GM18867 (cell line): Measurements from ENCODE around the gene PLXNB1.
"Not testable (repeated sequence)": the region's sequence is repeated elsewhere in the genome, so short reads cannot be mapped to it uniquely, and the experiment has no call there.

Experiments
- ATAC-seq: cut with Tn5 transposase; IDR thresholded peaks from one replicate; pipeline ENCODE4 v1.9.1; 2021; ENCODE audit warnings: mild to moderate bottlenecking, moderate library complexity; ENCODE audit not compliant: unreplicated experiment

PLXNB1 gene

GRCh38 chr3:48429960-48430707 is at the start of gene PLXNB1:
PLXNB1 (minus strand) TSS chr3:48430086; CDS start chr3:48424611, 5,475 bp downstream.
- ATAC-seq: no peak

GRCh38 chr3:48478626-48479555 is 49.0 kb upstream of the PLXNB1 start:
- ATAC-seq: no peak

GRCh38 chr3:48477959-48478520 is 48.2 kb upstream of the PLXNB1 start:
- ATAC-seq: no peak

- ATAC-seq: no peak
These were observed 46.7 kb upstream of the PLXNB1 start for GRCh38 chr3:48476426-48477053.

- no peak for ATAC-seq
These were observed 45.3 kb upstream of the PLXNB1 start for GRCh38 chr3:48475188-48475587.

- ATAC-seq: no peak
These were observed 44.7 kb upstream of the PLXNB1 start for GRCh38 chr3:48474619-48475018.

- ATAC-seq: not testable (repeated sequence)
These were observed 44.1 kb upstream of the PLXNB1 start for GRCh38 chr3:48474031-48474430.

- no peak for ATAC-seq
These were observed 43.7 kb upstream of the PLXNB1 start for GRCh38 chr3:48473617-48473952.

GRCh38 chr3:48472923-48473616 is 43.2 kb upstream of the PLXNB1 start:
- ATAC-seq: peak; percentile 77

GRCh38 chr3:48472673-48472922 is 42.7 kb upstream of the PLXNB1 start:
- no peak for ATAC-seq

GRCh38 chr3:48470286-48470685 is 40.4 kb upstream of the PLXNB1 start:
- no peak for ATAC-seq

- ATAC-seq: no peak
These were observed 39.4 kb upstream of the PLXNB1 start for GRCh38 chr3:48469046-48469915.

- ATAC-seq: no peak
These were observed 38.4 kb upstream of the PLXNB1 start for GRCh38 chr3:48468329-48468731.

- no peak for ATAC-seq
These were observed 37.8 kb upstream of the PLXNB1 start for GRCh38 chr3:48467473-48468267.

GRCh38 chr3:48467110-48467454 is 37.2 kb upstream of the PLXNB1 start:
- no peak for ATAC-seq

GRCh38 chr3:48466386-48467109 is 36.7 kb upstream of the PLXNB1 start:
- ATAC-seq: peak; percentile 20

GRCh38 chr3:48465531-48466378 is 35.9 kb upstream of the PLXNB1 start:
- peak; percentile 76 for ATAC-seq

- ATAC-seq: no peak
These were observed 35.3 kb upstream of the PLXNB1 start for GRCh38 chr3:48465237-48465530.
